Erythroblast (primary cell): ENCODE data around the gene TMEM250.

Experiments
- DNase-seq, 2 experiments: peaks; one replicate each; lab custom pipeline; 2025; lab: John Stamatoyannopoulos, UW
- GATA1 ChIP-seq: IDR thresholded peaks from 2 replicates; pipeline ENCODE4 v1.6.1; 2011; ENCODE audit warnings: low read depth, mild to moderate bottlenecking, control low read depth, low read length, moderate library complexity
- POLR2A ChIP-seq: IDR thresholded peaks from 2 replicates; pipeline ENCODE4 v1.6.1; 2011; ENCODE audit warnings: mild to moderate bottlenecking, low read length

The TMEM250 gene

GRCh38 chr9:136118320-136119060, at the start of gene TMEM250:
Gene TMEM250 (minus strand): TSS chr9:136118875. CDS start chr9:136116900, 1,975 bp downstream.
- DNase-seq, result peak; percentile 98 to 99
- TF ChIP-seq GATA1 (no peak), POLR2A (peak; percentile 84)

- no peak for TF ChIP-seq POLR2A
- TF ChIP-seq GATA1, result no peak
- no peak for DNase-seq
These were observed 44.7 kb upstream of the TMEM250 start for GRCh38 chr9:136163248-136163850.

GRCh38 chr9:136160995-136161610, 42.4 kb upstream of the TMEM250 start:
- no peak for DNase-seq
- TF ChIP-seq GATA1 (no peak), POLR2A (no peak)

GRCh38 chr9:136160381-136160841, 41.7 kb upstream of the TMEM250 start:
- DNase-seq, result no peak
- no peak for TF ChIP-seq GATA1
- TF ChIP-seq POLR2A, result no peak

- DNase-seq, result no peak
- no peak for TF ChIP-seq POLR2A
- TF ChIP-seq GATA1, result no peak
These were observed 41.2 kb upstream of the TMEM250 start for GRCh38 chr9:136159851-136160250.

- DNase-seq, result no peak
- no peak for TF ChIP-seq POLR2A
- TF ChIP-seq GATA1, result no peak
These were observed 39.0 kb upstream of the TMEM250 start for GRCh38 chr9:136157477-136158265.

GRCh38 chr9:136156209-136157120, 37.8 kb upstream of the TMEM250 start:
- DNase-seq, result no peak
- TF ChIP-seq GATA1 (no peak), POLR2A (no peak)

- no peak for TF ChIP-seq GATA1
- no peak for DNase-seq
These were observed 36.9 kb upstream of the TMEM250 start for GRCh38 chr9:136155576-136155975.

- no peak for TF ChIP-seq POLR2A
- no peak for TF ChIP-seq GATA1
- DNase-seq, result no peak
These were observed 36.3 kb upstream of the TMEM250 start for GRCh38 chr9:136154943-136155342.

GRCh38 chr9:136153381-136154065, 34.8 kb upstream of the TMEM250 start:
- no peak for DNase-seq
- no peak for TF ChIP-seq GATA1
- no peak for TF ChIP-seq POLR2A

- no peak for DNase-seq
- TF ChIP-seq GATA1 (no peak), POLR2A (no peak)
These were observed 34.3 kb upstream of the TMEM250 start for GRCh38 chr9:136152931-136153330.

GRCh38 chr9:136152543-136152866, 33.8 kb upstream of the TMEM250 start:
- TF ChIP-seq GATA1 (no peak), POLR2A (no peak)
- DNase-seq, result no peak
